GM10248 (cell line): ENCODE data around the gene KIAA1217.

Experiments used
- CTCF ChIA-PET: fragments of 300-600 bp; sonication (Branson Sonifier 250); formaldehyde crosslinking; extraction: SDS; loops from one replicate; lab custom pipeline; 2021; ENCODE audit warnings: antibody characterized with exemption; lab: Yijun Ruan, JAX
- POLR2A ChIA-PET: fragments of 350-650 bp; sonication (Branson Sonifier 250); formaldehyde crosslinking; extraction: SDS; loops from one replicate; lab custom pipeline; 2020; ENCODE audit warnings: antibody characterized with exemption; lab: Yijun Ruan, JAX
- DNase-seq: peaks from one replicate; pipeline ENCODE4 v3.0.0; 2012; ENCODE audit errors: extremely low spot score
- CTCF ChIP-seq: IDR thresholded peaks from 2 replicates; pipeline ENCODE4 v1.5.1; 2012; ENCODE audit warnings: mild to moderate bottlenecking, low read depth; ENCODE audit errors: extremely low read depth, missing control alignments, control extremely low read depth

The KIAA1217 gene

GRCh38 chr10:24343686-24344085, 134.7 kb downstream of the KIAA1217 start:
- ChIA-PET POLR2A (no interaction called here), CTCF (interaction anchor here (0.9 to 3.1 kb wide), 7 partner anchors 9 to 34 kb away, joined by 3 to 8 read pairs (median 5); no protein-coding TSS in a partner anchor)
- no peak for TF ChIP-seq CTCF
- no peak for DNase-seq

- no peak for TF ChIP-seq CTCF
- POLR2A ChIA-PET = no interaction called here
- no peak for DNase-seq
- CTCF ChIA-PET = interaction anchor here (1.2 to 3.1 kb wide), 5 partner anchors 9 to 25 kb away, joined by 3 to 8 read pairs (median 8); no protein-coding TSS in a partner anchor
Observed at GRCh38 chr10:24344279-24344678, 135.3 kb downstream of the KIAA1217 start.

- TF ChIP-seq CTCF = no peak
- ChIA-PET CTCF (interaction anchor here (2.1 to 3.1 kb wide), 3 partner anchors 9 to 25 kb away, joined by 8 read pairs; no protein-coding TSS in a partner anchor), POLR2A (no interaction called here)
- no peak for DNase-seq
Observed at GRCh38 chr10:24344695-24345463, 135.9 kb downstream of the KIAA1217 start.

GRCh38 chr10:24346877-24347519, 138.1 kb downstream of the KIAA1217 start:
- TF ChIP-seq CTCF = no peak
- POLR2A ChIA-PET = no interaction called here
- CTCF ChIA-PET = interaction anchor here (1.0 to 1.3 kb wide), 5 partner anchors 9 to 30 kb away, joined by 3 to 6 read pairs (median 3); no protein-coding TSS in a partner anchor
- no peak for DNase-seq

- POLR2A ChIA-PET = no interaction called here
- TF ChIP-seq CTCF = no peak
- no peak for DNase-seq
- CTCF ChIA-PET = interaction anchor here (1.0 to 1.6 kb wide), 5 partner anchors 12 to 170 kb away, joined by 3 to 5 read pairs (median 3); no protein-coding TSS in a partner anchor
Observed at GRCh38 chr10:24349379-24350001, 140.6 kb downstream of the KIAA1217 start.
